Muscle of back (tissue), 13 donors: ENCODE data around the gene FSD2. TPM values are rescaled to one million over a fixed set of nuclear protein-coding genes. Genes with fewer than 3 reads are reported as not detected.

ENCODE experiments used
- DNase-seq, 3 donors: peaks; one replicate each; pipeline versions ENCODE4 v3.0.0 to v3.0.0-alpha.2; 2013
- long read RNA-seq, 9 donors: transcript quantifications; one replicate each; lab custom pipeline, GENCODE V29; 2026
- polyA plus RNA-seq, 10 donors: library from polyadenylated mRNA; unstranded; fragments of 120-200 nt; gene quantifications; one replicate each; pipeline ENCODE4 v1.2.1, GENCODE V29; 2013; ENCODE audit not compliant: insufficient read length in 10 of 10

FSD2 gene
- polyA plus RNA-seq, result 10 to 100 TPM; 17.4 to 63.2 (median 39.7) TPM
- long read RNA-seq, donor 1, full-length matches to known transcripts, result 2 of 2 reads
- long read RNA-seq, donor 1, partial matches to known transcripts, result 0 of 2 reads
- long read RNA-seq, donor 1, other reads (novel, unspliced or antisense), result 0 of 2 reads
- long read RNA-seq, donor 2, full-length matches to known transcripts, result 1 of 11 reads
- long read RNA-seq, donor 2, partial matches to known transcripts, result 5 of 11 reads
- long read RNA-seq, donor 2, other reads (novel, unspliced or antisense), result 5 of 11 reads
- long read RNA-seq, donor 3, result 0 reads
- long read RNA-seq, donor 4, result 0 reads
- long read RNA-seq, donor 5, result 0 reads
- long read RNA-seq, donor 6, partial matches to known transcripts, result 0 of 2 reads
- long read RNA-seq, donor 6, other reads (novel, unspliced or antisense), result 0 of 2 reads
- long read RNA-seq, donor 7, full-length matches to known transcripts, result 3 of 25 reads
- long read RNA-seq, donor 7, partial matches to known transcripts, result 14 of 25 reads
- long read RNA-seq, donor 7, other reads (novel, unspliced or antisense), result 8 of 25 reads
- long read RNA-seq, donor 8, result 0 reads
- long read RNA-seq, donor 9, full-length matches to known transcripts, result 1 of 1 reads
- long read RNA-seq, donor 9, partial matches to known transcripts, result 0 of 1 reads
- long read RNA-seq, donor 9, other reads (novel, unspliced or antisense), result 0 of 1 reads

- DNase-seq, result peak; percentile 42 to 66 (median 48)
These were observed at the start of gene FSD2 for GRCh38 chr15:82805994-82806406. Gene FSD2 (minus strand): TSS chr15:82806069. CDS start chr15:82787390, 18,679 bp downstream.

GRCh38 chr15:82854554-82854953 lies 48.7 kb upstream of the FSD2 start:
- DNase-seq, result no peak

- no peak for DNase-seq
These were observed 47.2 kb upstream of the FSD2 start for GRCh38 chr15:82852941-82853561.

GRCh38 chr15:82851981-82852511 lies 46.2 kb upstream of the FSD2 start:
- DNase-seq, result peak in 1 of 3 donors; percentile 7

- no peak for DNase-seq
These were observed 45.5 kb upstream of the FSD2 start for GRCh38 chr15:82851306-82851850.

- DNase-seq, result no peak
These were observed 44.9 kb upstream of the FSD2 start for GRCh38 chr15:82850731-82851130.

GRCh38 chr15:82849556-82850512 lies 44.0 kb upstream of the FSD2 start:
- DNase-seq, result peak; percentile 70 to 81 (median 71)

- no peak for DNase-seq
These were observed 42.5 kb upstream of the FSD2 start for GRCh38 chr15:82848241-82848993.

- no peak for DNase-seq
These were observed 41.8 kb upstream of the FSD2 start for GRCh38 chr15:82847703-82848102.

- no peak for DNase-seq
These were observed 40.8 kb upstream of the FSD2 start for GRCh38 chr15:82846621-82847020.

GRCh38 chr15:82845686-82846085 lies 39.8 kb upstream of the FSD2 start:
- DNase-seq, result no peak

- no peak for DNase-seq
These were observed 37.7 kb upstream of the FSD2 start for GRCh38 chr15:82843566-82843965.

GRCh38 chr15:82840166-82840565 lies 34.3 kb upstream of the FSD2 start:
- no peak for DNase-seq

GRCh38 chr15:82839136-82839535 lies 33.3 kb upstream of the FSD2 start:
- no peak for DNase-seq

GRCh38 chr15:82838096-82838735 lies 32.3 kb upstream of the FSD2 start:
- DNase-seq, result no peak

- DNase-seq, result no peak
These were observed 29.6 kb upstream of the FSD2 start for GRCh38 chr15:82835391-82835917.

GRCh38 chr15:82833362-82833682 lies 27.5 kb upstream of the FSD2 start:
- no peak for DNase-seq

GRCh38 chr15:82832601-82833361 lies 26.9 kb upstream of the FSD2 start:
- DNase-seq, result peak in 1 of 3 donors; percentile 76
